ENCODE measurements around the gene LGALS7. TPM values are rescaled to one million over a fixed set of nuclear protein-coding genes. Genes with fewer than 3 reads are reported as not detected.
A peak's percentile ranks its signal among the peaks of the same experiment; 100 is the strongest.

LGALS7 gene
- total and polyA plus RNA-seq, 2 of the 13 experiments (the other 11 are each of a cell fraction or from before 2014, with no cell fraction given) = 0.73 TPM; not detected in 1

DNA sequence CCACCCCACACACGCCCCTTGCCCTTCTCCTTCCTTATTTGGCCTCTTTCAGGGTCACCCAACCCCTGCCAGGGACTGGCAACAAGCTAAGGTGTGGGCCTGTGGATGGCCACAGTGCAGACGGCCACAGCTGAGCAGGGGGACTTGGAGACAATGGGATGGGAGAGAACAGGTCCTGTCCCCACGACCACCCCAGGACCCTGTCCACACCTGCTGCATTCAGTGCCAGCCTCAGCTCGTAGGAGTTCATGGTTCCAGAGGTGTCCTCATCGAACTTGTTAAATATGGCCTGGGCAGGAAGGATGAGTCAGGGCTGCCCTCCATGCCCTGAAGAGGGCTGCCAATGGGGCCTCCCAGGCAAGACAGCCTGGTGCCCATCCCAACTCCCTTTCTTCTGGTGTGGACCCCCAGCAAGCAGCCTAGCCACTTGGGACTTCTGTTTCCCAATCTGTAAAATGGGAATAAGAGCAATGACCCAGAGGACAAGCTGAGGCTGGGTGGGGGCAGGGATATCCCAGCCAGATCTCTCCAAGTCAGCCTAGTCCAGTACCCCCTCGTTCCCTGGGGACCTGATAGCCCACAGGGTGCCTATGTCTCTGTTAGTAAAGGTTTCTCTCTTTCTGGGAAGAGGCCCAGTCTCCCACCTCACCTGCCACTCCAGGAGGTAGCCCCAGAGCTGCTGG lies 39.7 kb downstream of the LGALS7 start (continued):
- TF ChIP-seq, protein P1, sequence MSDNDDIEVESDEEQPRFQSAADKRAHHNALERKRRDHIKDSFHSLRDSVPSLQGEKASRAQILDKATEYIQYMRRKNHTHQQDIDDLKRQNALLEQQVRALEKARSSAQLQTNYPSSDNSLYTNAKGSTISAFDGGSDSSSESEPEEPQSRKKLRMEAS (IDR thresholded peaks at IDR 0.05) = no peak
- no peak for TF ChIP-seq ZNF530 (CRISPR knock-in tag; IDR thresholded peaks at IDR 0.05; ENCODE audit: low read depth)
- TF ChIP-seq, protein P2, sequence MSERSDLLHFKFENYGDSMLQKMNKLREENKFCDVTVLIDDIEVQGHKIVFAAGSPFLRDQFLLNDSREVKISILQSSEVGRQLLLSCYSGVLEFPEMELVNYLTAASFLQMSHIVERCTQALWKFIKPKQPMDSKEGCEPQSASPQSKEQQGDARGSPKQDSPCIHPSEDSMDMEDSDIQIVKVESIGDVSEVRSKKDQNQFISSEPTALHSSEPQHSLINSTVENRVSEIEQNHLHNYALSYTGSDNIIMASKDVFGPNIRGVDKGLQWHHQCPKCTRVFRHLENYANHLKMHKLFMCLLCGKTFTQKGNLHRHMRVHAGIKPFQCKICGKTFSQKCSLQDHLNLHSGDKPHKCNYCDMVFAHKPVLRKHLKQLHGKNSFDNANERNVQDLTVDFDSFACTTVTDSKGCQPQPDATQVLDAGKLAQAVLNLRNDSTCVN (CRISPR knock-in tag; IDR thresholded peaks at IDR 0.05; ENCODE audit: borderline replicate concordance) = no peak
- no peak for TF ChIP-seq NR1H2 (CRISPR knock-in tag; IDR thresholded peaks at IDR 0.05; ENCODE audit: borderline replicate concordance, low read depth)
- TF ChIP-seq BRCA1 (CRISPR knock-in tag; IDR thresholded peaks at IDR 0.05) = no peak
- TF ChIP-seq, protein P3, sequence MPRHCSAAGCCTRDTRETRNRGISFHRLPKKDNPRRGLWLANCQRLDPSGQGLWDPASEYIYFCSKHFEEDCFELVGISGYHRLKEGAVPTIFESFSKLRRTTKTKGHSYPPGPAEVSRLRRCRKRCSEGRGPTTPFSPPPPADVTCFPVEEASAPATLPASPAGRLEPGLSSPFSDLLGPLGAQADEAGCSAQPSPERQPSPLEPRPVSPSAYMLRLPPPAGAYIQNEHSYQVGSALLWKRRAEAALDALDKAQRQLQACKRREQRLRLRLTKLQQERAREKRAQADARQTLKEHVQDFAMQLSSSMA (CRISPR knock-in tag; IDR thresholded peaks at IDR 0.05) = no peak
- TF ChIP-seq MIER3 (CRISPR knock-in tag; IDR thresholded peaks at IDR 0.05; ENCODE audit: borderline replicate concordance) = no peak
- no peak for TF ChIP-seq KLF15 (CRISPR knock-in tag; IDR thresholded peaks at IDR 0.05; ENCODE audit: borderline replicate concordance)
- TF ChIP-seq ZFAT (CRISPR knock-in tag; conservative IDR thresholded peaks at IDR 0.05) = no peak
- 0 out of 2 replicates have a peak, but pooled peaks have one; percentile 52 for TF ChIP-seq AKAP8 (CRISPR knock-in tag; IDR thresholded peaks at IDR 0.05)
- TF ChIP-seq RBM39 (IDR thresholded peaks at IDR 0.05; ENCODE audit: low read depth, low read length, poor library complexity, severe bottlenecking) = peak; percentile 42
- TF ChIP-seq ZNF562 (CRISPR knock-in tag; IDR thresholded peaks at IDR 0.05; ENCODE audit: borderline replicate concordance) = no peak
- no peak for TF ChIP-seq SYNCRIP (IDR thresholded peaks at IDR 0.05; ENCODE audit: insufficient read depth, low read depth, low read length)
- TF ChIP-seq, protein P4, sequence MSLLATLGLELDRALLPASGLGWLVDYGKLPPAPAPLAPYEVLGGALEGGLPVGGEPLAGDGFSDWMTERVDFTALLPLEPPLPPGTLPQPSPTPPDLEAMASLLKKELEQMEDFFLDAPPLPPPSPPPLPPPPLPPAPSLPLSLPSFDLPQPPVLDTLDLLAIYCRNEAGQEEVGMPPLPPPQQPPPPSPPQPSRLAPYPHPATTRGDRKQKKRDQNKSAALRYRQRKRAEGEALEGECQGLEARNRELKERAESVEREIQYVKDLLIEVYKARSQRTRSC (CRISPR knock-in tag; IDR thresholded peaks at IDR 0.05; ENCODE audit: low read depth) = no peak
- TF ChIP-seq, protein P5, sequence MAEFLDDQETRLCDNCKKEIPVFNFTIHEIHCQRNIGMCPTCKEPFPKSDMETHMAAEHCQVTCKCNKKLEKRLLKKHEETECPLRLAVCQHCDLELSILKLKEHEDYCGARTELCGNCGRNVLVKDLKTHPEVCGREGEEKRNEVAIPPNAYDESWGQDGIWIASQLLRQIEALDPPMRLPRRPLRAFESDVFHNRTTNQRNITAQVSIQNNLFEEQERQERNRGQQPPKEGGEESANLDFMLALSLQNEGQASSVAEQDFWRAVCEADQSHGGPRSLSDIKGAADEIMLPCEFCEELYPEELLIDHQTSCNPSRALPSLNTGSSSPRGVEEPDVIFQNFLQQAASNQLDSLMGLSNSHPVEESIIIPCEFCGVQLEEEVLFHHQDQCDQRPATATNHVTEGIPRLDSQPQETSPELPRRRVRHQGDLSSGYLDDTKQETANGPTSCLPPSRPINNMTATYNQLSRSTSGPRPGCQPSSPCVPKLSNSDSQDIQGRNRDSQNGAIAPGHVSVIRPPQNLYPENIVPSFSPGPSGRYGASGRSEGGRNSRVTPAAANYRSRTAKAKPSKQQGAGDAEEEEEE (CRISPR knock-in tag; IDR thresholded peaks at IDR 0.05; ENCODE audit: borderline replicate concordance) = no peak
- no peak for TF ChIP-seq ZNF703 (CRISPR knock-in tag; IDR thresholded peaks at IDR 0.05; ENCODE audit: borderline replicate concordance)
- no peak for TF ChIP-seq ZNF143 (CRISPR knock-in tag; IDR thresholded peaks at IDR 0.05)
- TF ChIP-seq, protein P6, sequence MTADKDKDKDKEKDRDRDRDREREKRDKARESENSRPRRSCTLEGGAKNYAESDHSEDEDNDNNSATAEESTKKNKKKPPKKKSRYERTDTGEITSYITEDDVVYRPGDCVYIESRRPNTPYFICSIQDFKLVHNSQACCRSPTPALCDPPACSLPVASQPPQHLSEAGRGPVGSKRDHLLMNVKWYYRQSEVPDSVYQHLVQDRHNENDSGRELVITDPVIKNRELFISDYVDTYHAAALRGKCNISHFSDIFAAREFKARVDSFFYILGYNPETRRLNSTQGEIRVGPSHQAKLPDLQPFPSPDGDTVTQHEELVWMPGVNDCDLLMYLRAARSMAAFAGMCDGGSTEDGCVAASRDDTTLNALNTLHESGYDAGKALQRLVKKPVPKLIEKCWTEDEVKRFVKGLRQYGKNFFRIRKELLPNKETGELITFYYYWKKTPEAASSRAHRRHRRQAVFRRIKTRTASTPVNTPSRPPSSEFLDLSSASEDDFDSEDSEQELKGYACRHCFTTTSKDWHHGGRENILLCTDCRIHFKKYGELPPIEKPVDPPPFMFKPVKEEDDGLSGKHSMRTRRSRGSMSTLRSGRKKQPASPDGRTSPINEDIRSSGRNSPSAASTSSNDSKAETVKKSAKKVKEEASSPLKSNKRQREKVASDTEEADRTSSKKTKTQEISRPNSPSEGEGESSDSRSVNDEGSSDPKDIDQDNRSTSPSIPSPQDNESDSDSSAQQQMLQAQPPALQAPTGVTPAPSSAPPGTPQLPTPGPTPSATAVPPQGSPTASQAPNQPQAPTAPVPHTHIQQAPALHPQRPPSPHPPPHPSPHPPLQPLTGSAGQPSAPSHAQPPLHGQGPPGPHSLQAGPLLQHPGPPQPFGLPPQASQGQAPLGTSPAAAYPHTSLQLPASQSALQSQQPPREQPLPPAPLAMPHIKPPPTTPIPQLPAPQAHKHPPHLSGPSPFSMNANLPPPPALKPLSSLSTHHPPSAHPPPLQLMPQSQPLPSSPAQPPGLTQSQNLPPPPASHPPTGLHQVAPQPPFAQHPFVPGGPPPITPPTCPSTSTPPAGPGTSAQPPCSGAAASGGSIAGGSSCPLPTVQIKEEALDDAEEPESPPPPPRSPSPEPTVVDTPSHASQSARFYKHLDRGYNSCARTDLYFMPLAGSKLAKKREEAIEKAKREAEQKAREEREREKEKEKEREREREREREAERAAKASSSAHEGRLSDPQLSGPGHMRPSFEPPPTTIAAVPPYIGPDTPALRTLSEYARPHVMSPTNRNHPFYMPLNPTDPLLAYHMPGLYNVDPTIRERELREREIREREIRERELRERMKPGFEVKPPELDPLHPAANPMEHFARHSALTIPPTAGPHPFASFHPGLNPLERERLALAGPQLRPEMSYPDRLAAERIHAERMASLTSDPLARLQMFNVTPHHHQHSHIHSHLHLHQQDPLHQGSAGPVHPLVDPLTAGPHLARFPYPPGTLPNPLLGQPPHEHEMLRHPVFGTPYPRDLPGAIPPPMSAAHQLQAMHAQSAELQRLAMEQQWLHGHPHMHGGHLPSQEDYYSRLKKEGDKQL (CRISPR knock-in tag; IDR thresholded peaks at IDR 0.05; ENCODE audit: low read depth) = no peak

All from HepG2 (cell line).